K562 (cell line): Measurements from ENCODE around the gene IL10. TPM values are rescaled to one million over a fixed set of nuclear protein-coding genes. Genes with fewer than 3 reads are reported as not detected.
A peak's percentile ranks its signal among the peaks of the same experiment; 100 is the strongest.

Experiments
- ATAC-seq: fragments of 200-7000 bp; cut with Tn5 transposase; 3 replicates; pipeline ENCODE4 v1.9.1; 2020; ENCODE audit warnings: moderate library complexity
- BruUV-seq: library from RNA; stranded (reverse); fragments of 400-500 nt; replicated peaks from 2 replicates; lab custom pipeline; 2021; lab: Mats Ljungman, UMichigan
- CTCF ChIA-PET: fragments of 300-600 bp; formaldehyde crosslinking; extraction: SDS; loops from one replicate; lab custom pipeline; 2021; ENCODE audit warnings: low intra/inter-chr PET ratio; lab: Yijun Ruan, JAX
- POLR2A ChIA-PET: fragments of 300-600, 350-650 bp; sonication (Branson Sonifier 250); formaldehyde crosslinking; extraction: SDS; loops from one replicate; lab custom pipeline; 2021; ENCODE audit warnings: antibody characterized with exemption, inconsistent platforms; lab: Yijun Ruan, JAX
- DNase-seq, 4 experiments: peaks; one replicate each; pipeline versions ENCODE4 v3.0.0 to v3.0.0-alpha.2; 2011 to 2018; ENCODE audit warnings: low spot score in 3 of 4, mixed read lengths in 3 of 4; ENCODE audit errors: extremely low read depth in 1 of 4
- FAIRE-seq: peaks from 2 replicates; lab custom pipeline; 2011; peaks lifted over from hg19 to GRCh38; lab: Jason Lieb, UNC
- H2AFZ ChIP-seq: 2 replicates; pipeline ENCODE4 v1.6.0; 2011; ENCODE audit warnings: low read depth, low read length, control low read depth, inconsistent platforms
- H3K27ac ChIP-seq: fragments of 200-600 bp; 3 replicates; pipeline ENCODE4 v1.8.0; 2011; ENCODE audit warnings: low read depth, mild to moderate bottlenecking, control low read depth, inconsistent platforms, low read length, moderate library complexity, mixed read lengths; ENCODE audit errors: extremely low read depth
- H3K27me3 ChIP-seq, 2 experiments: fragments of 300-600 bp in 1 of 2; 2 replicates in 1 of 2; 3 replicates in 1 of 2; pipeline versions ENCODE4 v1.6.0 to v1.8.0; 2011; ENCODE audit warnings: inconsistent platforms in 2 of 2, low read length in 2 of 2, mild to moderate bottlenecking in 1 of 2, mixed read lengths in 1 of 2, moderate library complexity in 1 of 2; ENCODE audit not compliant: control insufficient read depth in 2 of 2, insufficient read depth in 2 of 2
- H3K36me3 ChIP-seq: fragments of 300-600 bp; 3 replicates; pipeline ENCODE4 v1.8.0; 2011; ENCODE audit warnings: mild to moderate bottlenecking, low read length, inconsistent platforms; ENCODE audit not compliant: control insufficient read depth, insufficient read depth
- H3K4me1 ChIP-seq, 2 experiments: fragments of 200-600 bp in 1 of 2; replicated peaks in 1 of 2; 2 replicates in 1 of 2; 3 replicates in 1 of 2; pipeline versions ENCODE4 v1.5.1 to v1.8.0; 2011; ENCODE audit warnings: inconsistent platforms in 2 of 2, low read length in 2 of 2, mild to moderate bottlenecking in 1 of 2, mixed read lengths in 1 of 2, moderate library complexity in 1 of 2; ENCODE audit not compliant: control insufficient read depth in 2 of 2, insufficient read depth in 2 of 2
- H3K4me2 ChIP-seq: 2 replicates; pipeline ENCODE4 v1.6.1; 2011; ENCODE audit warnings: low read length, control low read depth, inconsistent platforms, mixed read lengths; ENCODE audit not compliant: insufficient read depth
- H3K4me3 ChIP-seq: fragments of 200-600 bp; sonication (generic), shearing (Covaris generic); 2 replicates; pipeline ENCODE4 v1.5.1; 2016; ENCODE audit warnings: control low read depth, inconsistent platforms
- H3K79me2 ChIP-seq: fragments of 200-600 bp; 3 replicates; pipeline ENCODE4 v1.8.0; 2011; ENCODE audit warnings: low read length, inconsistent platforms; ENCODE audit not compliant: control insufficient read depth, insufficient read depth
- H3K9ac ChIP-seq, 2 experiments: 2 replicates each; pipeline versions ENCODE4 v1.6.0 to v1.6.1; 2011; ENCODE audit warnings: low read depth in 2 of 2, low read length in 2 of 2, control low read depth in 1 of 2, inconsistent platforms in 1 of 2, mild to moderate bottlenecking in 1 of 2, mixed read lengths in 1 of 2; ENCODE audit not compliant: insufficient read depth in 1 of 2
- H3K9me1 ChIP-seq: one replicate; pipeline ENCODE4 v1.6.0; 2011; ENCODE audit warnings: inconsistent platforms, mild to moderate bottlenecking, low read length, moderate library complexity; ENCODE audit not compliant: control insufficient read depth, insufficient read depth
- H3K9me3 ChIP-seq: replicated peaks from 2 replicates; pipeline ENCODE4 v1.5.1; 2011; ENCODE audit warnings: low read depth, low read length, inconsistent platforms; ENCODE audit not compliant: control insufficient read depth, insufficient read depth
- H4K20me1 ChIP-seq: replicated peaks from 2 replicates; pipeline ENCODE4 v1.6.1; 2011; ENCODE audit warnings: low read length, inconsistent platforms, mixed read lengths; ENCODE audit not compliant: control insufficient read depth, insufficient read depth
- ARID1B ChIP-seq: fragments of 450-650 bp; IDR thresholded peaks from 2 replicates; pipeline ENCODE4 v1.6.1; 2016; ENCODE audit warnings: antibody characterized with exemption, mild to moderate bottlenecking, inconsistent platforms
- ARNT ChIP-seq, 2 experiments: fragments of 450-650 bp; IDR thresholded peaks; 2 replicates each; pipeline ENCODE4 v1.6.1; 2016; ENCODE audit warnings: mild to moderate bottlenecking in 1 of 2
- ASH1L ChIP-seq: fragments of 450-650 bp; IDR thresholded peaks from 2 replicates; pipeline ENCODE4 v1.6.1; 2018; ENCODE audit warnings: borderline replicate concordance, mild to moderate bottlenecking, low read depth; ENCODE audit not compliant: partially characterized antibody
- BCL6 ChIP-seq: fragments of 250-450 bp; sonication (Bioruptor Pico); IDR thresholded peaks from 2 replicates; pipeline ENCODE4 v1.4.0; 2020
- C11orf30 ChIP-seq: fragments of 450-650 bp; IDR thresholded peaks from 2 replicates; pipeline ENCODE4 v1.6.1; 2016; ENCODE audit warnings: low read depth, mild to moderate bottlenecking
- CBX1 ChIP-seq: sonication (generic); IDR thresholded peaks from 2 replicates; pipeline ENCODE4 v1.6.1; 2016; ENCODE audit warnings: antibody characterized with exemption, low read depth, mild to moderate bottlenecking
- E2F5 ChIP-seq: sonication (generic); formaldehyde crosslinking; IDR thresholded peaks from 2 replicates; pipeline ENCODE4 v1.8.0; 2022; ENCODE audit warnings: mild to moderate bottlenecking, missing genetic modification reagents
- FOSL1 ChIP-seq: fragments of 200-800 bp; sonication (Bioruptor generic); conservative IDR thresholded peaks from 2 replicates; pipeline ENCODE4 v1.6.1; 2016; ENCODE audit warnings: missing genetic modification characterization, missing compliant biosample characterization
- NCOA1 ChIP-seq: fragments of 450-650 bp; IDR thresholded peaks from 2 replicates; pipeline ENCODE4 v1.6.1; 2016; ENCODE audit warnings: low read depth
- NR2C2 ChIP-seq, 2 experiments: fragments of 200-800 bp in 1 of 2; sonication (Bioruptor generic) in 1 of 2; sonication (generic) in 1 of 2; formaldehyde crosslinking in 1 of 2; IDR thresholded peaks; 2 replicates each; pipeline versions ENCODE4 v1.6.1 to v1.8.0; 2016 to 2022; ENCODE audit warnings: mild to moderate bottlenecking in 1 of 2, missing compliant biosample characterization in 1 of 2, missing genetic modification characterization in 1 of 2, missing genetic modification reagents in 1 of 2
- TAL1 ChIP-seq: fragments of 450-650 bp; IDR thresholded peaks from 2 replicates; pipeline ENCODE4 v1.6.1; 2016; ENCODE audit warnings: mild to moderate bottlenecking
- TCF3 ChIP-seq: sonication (generic); formaldehyde crosslinking; IDR thresholded peaks from 2 replicates; pipeline ENCODE4 v1.4.0; 2020; ENCODE audit warnings: mild to moderate bottlenecking, missing genetic modification reagents
- TCF7L2 ChIP-seq: fragments of 150-350 bp; IDR thresholded peaks from 2 replicates; pipeline ENCODE4 v1.6.1; 2016; ENCODE audit warnings: low read depth, mild to moderate bottlenecking, low read length, moderate library complexity
- TEAD4 ChIP-seq, 2 experiments: sonication (generic) in 1 of 2; formaldehyde crosslinking in 1 of 2; IDR thresholded peaks; 2 replicates each; pipeline versions ENCODE4 v1.6.1 to v1.8.0; 2012 to 2022; ENCODE audit warnings: borderline replicate concordance in 1 of 2, inconsistent platforms in 1 of 2, low read length in 1 of 2, mild to moderate bottlenecking in 1 of 2, missing genetic modification reagents in 1 of 2
- TOE1 ChIP-seq, 2 experiments: fragments of 450-650 bp in 1 of 2; sonication (generic) in 1 of 2; formaldehyde crosslinking in 1 of 2; IDR thresholded peaks; 2 replicates each; pipeline versions ENCODE4 v1.7.1 to v1.8.0; 2016 to 2022; ENCODE audit warnings: borderline replicate concordance in 2 of 2, mild to moderate bottlenecking in 2 of 2, antibody characterized with exemption in 1 of 2, inconsistent platforms in 1 of 2, low read depth in 1 of 2, missing genetic modification reagents in 1 of 2, moderate library complexity in 1 of 2
- ZKSCAN1 ChIP-seq: fragments of 150-350 bp; IDR thresholded peaks from 2 replicates; pipeline ENCODE4 v1.6.1; 2016; ENCODE audit warnings: low read depth, low read length
- ZNF551 ChIP-seq: fragments of 250-450 bp; sonication (Bioruptor Pico); IDR thresholded peaks from 2 replicates; pipeline ENCODE4 v1.5.0; 2021; ENCODE audit warnings: mild to moderate bottlenecking, moderate library complexity
- WGBS: fragments of 100-300 bp; shearing (Covaris generic); methylation state at CpG from one replicate; pipeline ENCODE4 v1.1.6; 2016; ENCODE audit warnings: low coverage, mixed read lengths; ENCODE audit not compliant: insufficient coverage; ENCODE audit errors: missing lambda C conversion rate; 5-methylcytosine and 5-hydroxymethylcytosine counted together
- in situ Hi-C: fragments of 300-500 bp; cut with MboI; formaldehyde crosslinking; loops from 4 replicates; pipeline ENCODE4 v1.15.0; 2018; ENCODE audit warnings: inconsistent platforms, mixed read lengths
- intact Hi-C: fragments of 100-400 bp; cut with micrococcal nuclease; formaldehyde crosslinking; loops from 2 replicates; pipeline ENCODE4 v1.14.2; 2022
- polyA plus RNA-seq, 8 experiments: library from polyadenylated mRNA; depleted of rRNA in 4 of 8; stranded (reverse) in 5 of 8; unstranded in 3 of 8; fragments of >200 nt; fragmentation: Nextera tagmentation in 2 of 8; fragmentation: Illumina TruSeq in 1 of 8; extraction: Ambion mirVana in 2 of 8; extraction: Trizol in 1 of 8; gene quantifications; 2 replicates each; pipeline versions ENCODE4 v1.2.1 to v1.2.3, GENCODE V29; 2011 to 2014; ENCODE audit warnings: inconsistent platforms in 1 of 8, missing spikeins in 1 of 8
- total RNA-seq, 7 experiments: library from RNA; depleted of rRNA in 6 of 7; stranded (reverse); fragments of >200 nt in 6 of 7; fragmentation: Illumina TruSeq in 2 of 7; extraction: Trizol in 2 of 7; gene quantifications; 2 replicates each; pipeline versions ENCODE4 v1.2.1 to v1.2.3, GENCODE V29; 2011 to 2021; ENCODE audit warnings: low replicate concordance in 1 of 7

The IL10 gene
- total and polyA plus RNA-seq, 9 of the 15 experiments (the other 6 are each of a cell fraction or from before 2014, with no cell fraction given) = 0.29 TPM; not detected in 8

- TF ChIP-seq TAL1 = peak; percentile 10; the same call in 1 of the 2 replicates
- TF ChIP-seq E2F5 (CRISPR knock-in tag) = no peak
- TF ChIP-seq ZNF551 (CRISPR knock-in tag) = peak; percentile 66; the same call in 1 of the 2 replicates
- peak; percentile 44; the same call in 1 of the 2 replicates for TF ChIP-seq TEAD4 (IDR thresholded peaks at IDR 0.05; ENCODE audit: low read length)
- no peak for TF ChIP-seq TEAD4 (CRISPR knock-in tag; IDR thresholded peaks at IDR 0.05; ENCODE audit: borderline replicate concordance)
- TF ChIP-seq CBX1 = no peak
Observed at GRCh38 chr1:206768472-206769303, 3.6 kb downstream of the IL10 start (continued).

GRCh38 chr1:206766251-206766856, 5.9 kb downstream of the IL10 start:
- H3K27ac ChIP-seq = peak overlapping the region; percentile 31; the same call in 2 of the 3 replicates
- DNase-seq (peak; percentile 40 to 82 (median 58)), FAIRE-seq (peak; percentile 90), ATAC-seq (peak; percentile 93)
- no peaks in the 10 kb centered on the region for H3K9me3 ChIP-seq
- no TSS peak for BruUV-seq
- H4K20me1 ChIP-seq = no peaks in the 10 kb centered on the region
- no peaks in the 10 kb centered on the region for H3K79me2 ChIP-seq
- intact Hi-C loops = no loop called here
- peaks cover 5 to 24% of the 10 kb centered on the region in 2 experiments; a peak in 4 of 5 replicates for H3K27me3 ChIP-seq
- H3K4me2 ChIP-seq = peak overlapping the region; percentile 30
- no peaks in the 10 kb centered on the region for H3K36me3 ChIP-seq
- peak overlapping the region; percentile 32 to 65; a peak in 3 of 4 replicates for H3K9ac ChIP-seq
- in situ Hi-C loops = no loop called here
- ChIA-PET CTCF (no interaction called here), POLR2A (interaction anchor here (1.0 to 2.9 kb wide), 3 partner anchors 9 to 143 kb away, joined by 3 to 12 read pairs (median 5); no protein-coding TSS in a partner anchor)
- no peak overlapping the region for H3K4me3 ChIP-seq
- H3K4me1 ChIP-seq = peaks cover 6 to 33% of the 10 kb centered on the region in 2 experiments
- no peaks in the 10 kb centered on the region for H3K9me1 ChIP-seq
- peak overlapping the region; percentile 75 for H2AFZ ChIP-seq
- 3% methylated on average over 8 of the region's 8 CpGs for WGBS
- TF ChIP-seq C11orf30 = peak; percentile 32; the same call in 1 of the 2 replicates
- TF ChIP-seq TCF7L2 = peak; percentile 80
- TF ChIP-seq TOE1 (IDR thresholded peaks at IDR 0.05; ENCODE audit: borderline replicate concordance) = peak; percentile 75; the same call in 1 of the 2 replicates
- TF ChIP-seq TOE1 (CRISPR knock-in tag; IDR thresholded peaks at IDR 0.05; ENCODE audit: borderline replicate concordance, low read depth) = no peak
- TF ChIP-seq NR2C2 (CRISPR knock-in tag; IDR thresholded peaks at IDR 0.05) = no peak
- peak; percentile 12; the same call in 1 of the 2 replicates for TF ChIP-seq NR2C2 (tag; IDR thresholded peaks at IDR 0.05)
- peak; percentile 79 for TF ChIP-seq TCF3 (CRISPR knock-in tag)
- TF ChIP-seq ZKSCAN1 = no peak
- TF ChIP-seq ASH1L = no peak
- TF ChIP-seq ARNT (IDR thresholded peaks at IDR 0.05) = peak in 1 of 2 experiments; percentile 60; a peak in 1 of 4 replicates
- 0 out of 2 replicates have a peak, but pooled peaks have one; percentile 26 for TF ChIP-seq BCL6 (CRISPR knock-in tag)
- peak; percentile 90 for TF ChIP-seq FOSL1 (tag)
- peak; percentile 84 for TF ChIP-seq ARID1B
- peak; percentile 73 for TF ChIP-seq NCOA1
